BJ (cell line): ENCODE measurements around the gene GATA1. TPM values are rescaled to one million over a fixed set of nuclear protein-coding genes. Genes with fewer than 3 reads are reported as not detected.
"Not testable (repeated sequence)": the region's sequence is repeated elsewhere in the genome, so short reads cannot be mapped to it uniquely, and the experiment has no call there.

Experiments used
- CTCF ChIA-PET: fragments of 350-600 bp; formaldehyde crosslinking; extraction: SDS; loops from one replicate; lab custom pipeline; 2021; ENCODE audit warnings: antibody characterized with exemption, inconsistent platforms; lab: Yijun Ruan, JAX
- POLR2A ChIA-PET: fragments of 300-600 bp; sonication (Branson Sonifier 250); formaldehyde crosslinking; extraction: SDS; loops from one replicate; lab custom pipeline; 2021; ENCODE audit warnings: antibody characterized with exemption; lab: Charles Lee
- DNase-seq: peaks from one replicate; pipeline ENCODE4 v3.0.0-alpha.2; 2011; ENCODE audit warnings: low read depth
- H3K27me3 ChIP-seq: 2 replicates; pipeline ENCODE4 v1.6.0; 2011; ENCODE audit warnings: low read length; ENCODE audit not compliant: control insufficient read depth, insufficient read depth
- H3K36me3 ChIP-seq: 2 replicates; pipeline ENCODE4 v1.5.1; 2011; ENCODE audit warnings: low read length; ENCODE audit not compliant: control insufficient read depth, insufficient read depth
- H3K4me3 ChIP-seq: 2 replicates; pipeline ENCODE4 v1.5.1; 2011; ENCODE audit warnings: low read depth, mild to moderate bottlenecking, control low read depth, low read length
- CTCF ChIP-seq: IDR thresholded peaks from 2 replicates; pipeline ENCODE4 v1.5.1; 2011; ENCODE audit warnings: low read depth, mild to moderate bottlenecking, control low read depth, inconsistent platforms, low read length, moderate library complexity; ENCODE audit not compliant: insufficient read depth
- polyA plus RNA-seq: library from polyadenylated mRNA; depleted of rRNA; stranded (reverse); fragments of >200 nt; gene quantifications from 2 replicates; pipeline ENCODE4 v1.2.3, GENCODE V29; 2011

Gene GATA1
- polyA plus RNA-seq, 1 experiment: not detected

GRCh38 chrX:48818098-48818497 lies 31.7 kb downstream of the GATA1 start:
- TF ChIP-seq CTCF: no peak
- ChIA-PET POLR2A (no interaction called here), CTCF (no interaction called here)
- DNase-seq: no peak
- H3K36me3 ChIP-seq: peaks cover 5% of the 10 kb centered on the region
- no peak overlapping the region for H3K4me3 ChIP-seq
- no peaks in the 10 kb centered on the region for H3K27me3 ChIP-seq

GRCh38 chrX:48818866-48819265 lies 32.5 kb downstream of the GATA1 start:
- H3K27me3 ChIP-seq: no peaks in the 10 kb centered on the region
- ChIA-PET CTCF (no interaction called here), POLR2A (no interaction called here)
- peaks cover 5% of the 10 kb centered on the region for H3K36me3 ChIP-seq
- TF ChIP-seq CTCF: no peak
- no peak overlapping the region for H3K4me3 ChIP-seq
- DNase-seq: no peak

- CTCF ChIA-PET, POLR2A ChIA-PET, DNase-seq, H3K36me3 ChIP-seq, H3K4me3 ChIP-seq, H3K27me3 ChIP-seq: not testable (repeated sequence)
Measured at GRCh38 chrX:48819394-48819793, 33.0 kb downstream of the GATA1 start.

- TF ChIP-seq CTCF: no peak
- Histone ChIP-seq H3K4me3 (no peak overlapping the region), H3K27me3 (no peaks in the 10 kb centered on the region), H3K36me3 (peaks cover 4% of the 10 kb centered on the region)
- CTCF ChIA-PET: no interaction called here
- no peak for DNase-seq
- POLR2A ChIA-PET: no interaction called here
Measured at GRCh38 chrX:48823053-48823452, 36.7 kb downstream of the GATA1 start.

- Histone ChIP-seq H3K27me3 (no peaks in the 10 kb centered on the region), H3K4me3 (no peak overlapping the region), H3K36me3 (peaks cover 3% of the 10 kb centered on the region; the same call in 1 of the 2 replicates)
- no peak for TF ChIP-seq CTCF
- CTCF ChIA-PET: no interaction called here
- POLR2A ChIA-PET: no interaction called here
- no peak for DNase-seq
Measured at GRCh38 chrX:48824066-48824465, 37.7 kb downstream of the GATA1 start.

GRCh38 chrX:48826135-48826875 lies 39.9 kb downstream of the GATA1 start, which contains the start of gene ERAS:
Gene ERAS (plus strand): TSS chrX:48826513. CDS start chrX:48829124, 2,611 bp downstream.
- ChIA-PET POLR2A (no interaction called here), CTCF (no interaction called here)
- Histone ChIP-seq H3K4me3 (no peak within 1 kb of the TSS), H3K27me3 (no peaks in the 10 kb centered on the region), H3K36me3 (no peaks in the 10 kb centered on the region)
- TF ChIP-seq CTCF: no peak
- no peak for DNase-seq
